Sigmoid colon (tissue), 4 donors: Measurements from ENCODE around the gene CNTFR.
"Not testable (repeated sequence)": the region's sequence is repeated elsewhere in the genome, so short reads cannot be mapped to it uniquely, and the experiment has no call there.

Source experiments
- EP300 ChIP-seq, 4 donors: sonication (generic); formaldehyde crosslinking; IDR thresholded peaks; one replicate each; pipeline ENCODE4 v1.6.1; 2017; ENCODE audit warnings: antibody characterized with exemption in 4 of 4
- POLR2A ChIP-seq, 2 donors: fragments of 450-650 bp; IDR thresholded peaks; one replicate each; pipeline ENCODE4 v1.6.1; 2016; ENCODE audit warnings: antibody characterized with exemption in 2 of 2, mild to moderate bottlenecking in 2 of 2, moderate library complexity in 2 of 2
- TF ChIP-seq, protein P1 (sequence below), 4 experiments: fragments of 450-650 bp in 3 of 4; fragments of 200-600 bp in 1 of 4; IDR thresholded peaks; one replicate each; pipeline ENCODE4 v1.5.1; 2016 to 2019; ENCODE audit warnings: antibody characterized with exemption in 4 of 4, mild to moderate bottlenecking in 3 of 4, moderate library complexity in 2 of 4

GRCh38 chr9:34639322-34639721 is 49.8 kb upstream of the CNTFR start:
- not testable (repeated sequence) for TF ChIP-seq EP300, POLR2A (IDR thresholded peaks at IDR 0.05)
- TF ChIP-seq, protein P1, sequence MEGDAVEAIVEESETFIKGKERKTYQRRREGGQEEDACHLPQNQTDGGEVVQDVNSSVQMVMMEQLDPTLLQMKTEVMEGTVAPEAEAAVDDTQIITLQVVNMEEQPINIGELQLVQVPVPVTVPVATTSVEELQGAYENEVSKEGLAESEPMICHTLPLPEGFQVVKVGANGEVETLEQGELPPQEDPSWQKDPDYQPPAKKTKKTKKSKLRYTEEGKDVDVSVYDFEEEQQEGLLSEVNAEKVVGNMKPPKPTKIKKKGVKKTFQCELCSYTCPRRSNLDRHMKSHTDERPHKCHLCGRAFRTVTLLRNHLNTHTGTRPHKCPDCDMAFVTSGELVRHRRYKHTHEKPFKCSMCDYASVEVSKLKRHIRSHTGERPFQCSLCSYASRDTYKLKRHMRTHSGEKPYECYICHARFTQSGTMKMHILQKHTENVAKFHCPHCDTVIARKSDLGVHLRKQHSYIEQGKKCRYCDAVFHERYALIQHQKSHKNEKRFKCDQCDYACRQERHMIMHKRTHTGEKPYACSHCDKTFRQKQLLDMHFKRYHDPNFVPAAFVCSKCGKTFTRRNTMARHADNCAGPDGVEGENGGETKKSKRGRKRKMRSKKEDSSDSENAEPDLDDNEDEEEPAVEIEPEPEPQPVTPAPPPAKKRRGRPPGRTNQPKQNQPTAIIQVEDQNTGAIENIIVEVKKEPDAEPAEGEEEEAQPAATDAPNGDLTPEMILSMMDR (IDR thresholded peaks at IDR 0.05): not testable (repeated sequence)
